ENCODE measurements around the gene RWDD1.

RWDD1 gene, protein sequence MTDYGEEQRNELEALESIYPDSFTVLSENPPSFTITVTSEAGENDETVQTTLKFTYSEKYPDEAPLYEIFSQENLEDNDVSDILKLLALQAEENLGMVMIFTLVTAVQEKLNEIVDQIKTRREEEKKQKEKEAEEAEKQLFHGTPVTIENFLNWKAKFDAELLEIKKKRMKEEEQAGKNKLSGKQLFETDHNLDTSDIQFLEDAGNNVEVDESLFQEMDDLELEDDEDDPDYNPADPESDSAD

DNA sequence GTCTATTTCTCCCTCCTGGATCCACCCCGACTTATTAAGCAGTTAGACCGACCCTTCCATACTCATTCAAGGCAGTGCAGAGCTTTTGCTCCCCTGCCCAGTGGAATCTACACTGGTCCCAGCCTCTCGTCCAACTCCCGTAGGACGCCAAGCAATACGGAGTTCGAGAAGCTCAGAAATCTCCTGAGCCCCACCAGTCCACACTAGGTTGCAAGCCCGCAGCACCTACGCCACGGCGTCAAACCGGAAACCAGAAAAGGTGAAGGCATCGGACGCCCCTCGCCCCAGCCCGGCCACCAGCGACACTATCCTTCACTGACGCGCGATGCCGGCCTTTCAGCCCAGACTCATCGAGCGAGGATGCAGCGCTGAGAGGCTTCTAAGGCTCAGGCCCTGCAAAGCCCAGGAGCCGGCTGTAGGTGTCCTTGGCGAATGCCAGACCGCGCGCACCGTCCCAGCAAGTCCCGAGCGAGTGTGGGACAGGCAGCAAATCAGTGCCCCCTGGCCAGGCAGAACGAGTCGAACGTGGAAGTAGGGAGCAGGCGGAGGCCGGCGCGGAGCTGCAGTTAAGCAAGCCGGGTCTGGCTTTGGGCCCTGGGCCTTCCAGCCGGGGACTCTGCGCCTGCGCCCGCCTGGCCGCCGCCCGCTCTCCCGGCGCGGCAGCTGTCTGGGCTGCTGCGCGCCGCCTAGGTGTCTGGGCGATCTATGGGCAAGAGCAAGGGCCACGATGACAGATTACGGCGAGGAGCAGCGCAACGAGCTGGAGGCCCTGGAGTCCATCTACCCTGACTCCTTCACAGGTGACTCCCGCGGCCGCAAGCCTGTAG is at the start of gene RWDD1:
Gene RWDD1, plus strand, starts transcription at position 649 of the 827 bp plus-strand sequence. Its CDS starts 79 bp downstream, at position 728.
- peak; percentile 99 for DNase-seq (ENCODE audit: low spot score)

DNA sequence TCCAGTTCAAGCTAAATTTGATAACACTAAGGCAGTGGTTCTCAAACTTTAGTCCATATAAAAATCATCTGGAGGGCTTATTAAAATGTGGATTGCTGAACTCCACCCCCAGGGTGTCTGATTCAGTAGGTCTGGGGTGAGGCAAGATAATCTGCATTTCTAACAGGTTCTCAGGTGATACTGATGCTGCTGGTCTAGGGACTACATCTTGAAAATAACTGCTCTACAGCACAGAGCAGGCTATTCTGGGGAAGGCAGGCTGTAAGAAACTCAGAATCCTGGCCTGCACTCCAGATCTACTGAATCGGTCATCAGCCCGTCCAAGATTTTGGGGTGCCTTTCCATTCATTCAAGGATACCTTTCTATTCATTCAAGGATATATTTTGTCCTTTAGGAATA is 48.4 kb upstream of the RWDD1 start:
- no peak for DNase-seq (ENCODE audit: low spot score)

DNA sequence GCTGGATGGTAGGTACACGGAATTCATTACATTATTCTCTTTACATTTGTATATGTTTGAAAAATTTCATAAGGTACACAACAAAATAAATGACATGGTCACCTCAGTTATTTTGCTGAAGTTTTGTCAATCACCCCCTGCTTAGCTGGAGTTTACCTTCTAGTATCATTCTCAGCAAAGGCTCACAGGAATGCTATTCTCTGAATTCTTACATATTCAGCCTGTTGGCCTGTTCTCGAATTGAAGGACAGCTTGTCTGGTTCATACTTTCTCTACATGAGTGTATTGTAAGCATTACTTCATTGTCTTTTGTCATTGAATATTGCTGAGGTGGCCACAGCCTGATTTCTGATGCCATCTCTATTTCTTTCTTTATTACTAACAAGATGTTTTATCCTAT is 47.1 kb upstream of the RWDD1 start:
- DNase-seq (ENCODE audit: low spot score), result no peak

DNA sequence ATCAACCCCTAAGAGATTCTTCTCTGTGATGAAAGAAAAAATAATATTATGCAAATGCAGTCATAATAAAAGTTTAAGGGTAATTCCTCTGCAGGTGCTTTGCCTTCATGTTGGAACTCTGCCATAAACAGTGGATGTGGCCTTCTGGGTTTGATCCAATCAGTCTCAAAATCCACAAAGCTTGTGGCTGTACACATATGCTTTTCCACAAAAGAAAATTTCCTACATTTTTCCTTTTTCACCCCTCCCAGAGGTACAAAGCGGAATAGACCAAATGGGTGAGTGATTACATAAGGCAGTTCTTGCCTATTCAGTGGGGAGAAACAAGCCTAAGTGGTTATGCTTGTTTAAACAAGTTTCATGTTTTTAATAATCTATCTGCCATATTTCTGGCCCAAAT is 43.2 kb upstream of the RWDD1 start:
- DNase-seq (ENCODE audit: low spot score), result no peak

- no peak for DNase-seq (ENCODE audit: low spot score)
Observed at GRCh38 chr6:116528780-116529179, 42.5 kb upstream of the RWDD1 start.

DNA sequence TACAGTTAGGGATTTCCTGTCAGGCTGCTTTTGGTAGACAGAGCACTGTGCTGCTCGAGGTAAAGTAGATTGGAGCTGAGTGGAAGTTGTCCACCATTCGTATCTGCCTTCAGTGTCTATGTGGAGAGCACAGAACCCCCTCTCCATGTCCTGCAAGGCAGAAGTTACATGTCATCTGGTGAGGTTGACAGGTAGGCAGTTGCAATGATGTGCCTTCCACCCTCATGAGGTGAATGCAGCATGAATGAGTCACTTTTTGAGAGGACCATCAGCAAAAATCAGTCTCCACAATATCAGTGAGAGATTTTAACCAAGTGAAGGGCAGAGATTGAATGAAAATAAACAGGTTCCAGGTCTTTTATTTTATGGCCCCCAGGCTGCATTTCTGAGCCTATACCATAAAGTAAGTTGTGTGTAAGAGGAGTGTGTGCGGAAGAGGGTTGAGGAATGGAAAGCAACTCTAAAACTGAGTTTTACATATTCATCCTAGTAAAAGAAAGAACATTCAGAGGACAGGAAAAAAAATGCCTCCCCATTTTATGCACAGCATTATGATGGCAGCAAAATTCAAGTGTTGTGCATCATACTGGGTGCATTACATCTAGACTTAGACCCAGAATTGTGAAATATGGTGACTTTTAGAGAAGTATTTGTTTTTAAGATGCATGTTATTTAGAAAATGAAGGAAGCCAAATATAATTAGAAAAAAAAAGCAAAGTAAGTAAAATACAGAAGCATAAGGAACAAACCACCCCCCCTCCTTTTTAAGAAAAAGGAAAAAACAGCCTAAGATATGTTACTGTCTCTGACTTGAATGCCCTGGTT is 41.6 kb upstream of the RWDD1 start:
- DNase-seq (ENCODE audit: low spot score), result no peak

GRCh38 chr6:116530436-116530835 is 40.9 kb upstream of the RWDD1 start:
- no peak for DNase-seq (ENCODE audit: low spot score)

DNA sequence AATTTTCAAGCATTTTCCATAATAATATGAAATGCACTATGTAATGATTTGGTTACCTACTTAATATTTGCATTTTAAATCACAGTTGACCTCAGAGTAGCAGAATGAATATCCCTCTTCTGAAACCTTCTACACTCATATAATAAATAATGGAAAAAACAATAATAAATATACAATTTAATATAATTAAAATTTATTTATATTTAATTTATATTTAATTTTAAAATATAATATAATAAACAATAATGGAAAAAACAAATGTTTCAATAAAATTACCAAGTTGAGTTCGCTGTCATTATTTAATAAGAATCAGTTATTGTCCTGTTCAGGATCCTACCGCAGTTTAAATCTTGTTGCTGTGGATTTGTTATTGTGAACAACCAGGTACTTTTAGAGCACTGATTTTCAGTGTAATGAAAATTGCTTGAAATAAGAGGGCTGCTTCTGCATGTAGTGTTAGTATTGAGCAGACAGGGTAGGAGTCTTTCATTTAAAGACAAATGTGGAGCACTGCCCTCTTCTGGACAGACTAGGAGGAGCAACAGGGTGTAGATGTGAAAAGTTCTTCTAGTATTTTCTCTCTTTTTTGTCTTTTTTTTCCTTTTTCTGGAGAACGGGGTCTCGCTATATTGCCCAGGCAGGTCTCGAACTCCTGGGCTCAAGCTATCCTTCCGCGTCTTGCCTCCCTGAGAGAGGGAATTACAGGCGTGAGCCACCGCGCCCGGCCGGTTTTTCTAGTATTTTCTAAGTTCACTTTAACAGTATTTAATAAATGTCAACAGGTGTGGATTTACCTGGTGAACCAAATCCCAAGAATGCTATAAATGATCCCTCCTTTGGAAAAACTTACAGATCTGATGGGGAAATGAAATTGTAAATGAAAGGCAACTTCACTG is 39.4 kb upstream of the RWDD1 start:
- DNase-seq (ENCODE audit: low spot score), result no peak

- DNase-seq (ENCODE audit: low spot score), result no peak
Observed at GRCh38 chr6:116533233-116533957, 37.9 kb upstream of the RWDD1 start.

DNA sequence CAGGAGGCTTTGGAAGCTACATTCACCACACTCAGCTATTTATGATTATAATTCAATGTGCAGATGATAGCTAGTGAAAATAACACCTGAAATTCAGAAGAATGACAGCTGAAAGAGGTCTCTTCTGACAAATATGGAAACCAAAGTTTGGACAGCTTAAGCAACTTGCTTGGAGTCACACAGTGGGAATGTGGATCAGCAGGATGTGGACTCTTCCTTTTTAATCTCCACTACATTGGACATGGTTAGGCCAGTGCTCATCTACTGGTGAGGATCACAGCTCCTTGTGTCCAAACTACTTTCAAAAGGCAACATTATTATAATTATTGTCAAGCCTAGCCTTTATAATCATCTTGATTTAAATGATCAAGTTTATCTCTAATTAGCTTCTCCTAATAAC is 36.2 kb upstream of the RWDD1 start:
- no peak for DNase-seq (ENCODE audit: low spot score)

DNA sequence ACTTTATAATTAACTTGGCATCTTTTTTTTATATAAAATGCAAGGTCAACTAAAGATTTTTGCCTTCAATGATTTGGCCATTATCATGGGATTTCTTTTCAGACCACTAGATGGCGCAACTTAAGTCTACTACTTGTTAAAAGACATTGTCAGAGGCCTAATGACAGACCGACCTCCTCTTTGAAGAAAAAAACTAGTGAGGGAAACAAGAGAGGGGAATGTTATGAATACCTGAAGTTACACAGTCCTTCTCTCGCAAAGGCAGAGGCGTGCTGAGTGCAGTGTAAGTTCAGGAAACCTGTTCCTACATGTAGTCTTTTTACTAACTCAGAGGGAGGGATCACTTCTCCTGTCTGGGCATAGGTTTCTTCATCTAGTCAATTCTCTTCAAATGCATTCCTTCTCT is 35.1 kb upstream of the RWDD1 start:
- DNase-seq (ENCODE audit: low spot score), result no peak

- no peak for DNase-seq (ENCODE audit: low spot score)
Observed at GRCh38 chr6:116542426-116542825, 28.9 kb upstream of the RWDD1 start.

- no peak for DNase-seq (ENCODE audit: low spot score)
Observed at GRCh38 chr6:116543149-116543548, 28.2 kb upstream of the RWDD1 start.

DNA sequence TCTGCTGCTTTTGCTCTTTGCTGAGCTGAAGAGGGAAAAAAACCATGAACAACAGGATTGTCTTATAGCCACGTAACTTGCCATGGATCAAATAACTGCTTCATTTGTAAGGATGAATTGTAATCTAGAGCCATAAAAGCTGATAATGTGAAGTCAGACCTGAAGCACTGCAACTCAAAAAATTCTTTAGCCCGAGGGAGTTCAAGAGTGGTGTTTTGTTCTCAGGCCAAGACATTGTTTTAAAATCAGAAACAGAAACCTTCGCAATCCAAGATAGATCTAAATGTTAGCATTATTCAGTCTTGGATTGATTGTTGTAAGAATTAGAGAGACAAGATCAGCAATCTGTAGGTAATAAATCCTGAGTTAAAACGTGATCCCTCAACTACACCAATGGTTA is 25.7 kb upstream of the RWDD1 start, which contains the start of gene TRAPPC3L:
Gene TRAPPC3L, minus strand, starts transcription at position 34 of the 400 bp plus-strand sequence. CDS start 170 bp downstream, outside the sequence.
- no peak for DNase-seq (ENCODE audit: low spot score)

DNA sequence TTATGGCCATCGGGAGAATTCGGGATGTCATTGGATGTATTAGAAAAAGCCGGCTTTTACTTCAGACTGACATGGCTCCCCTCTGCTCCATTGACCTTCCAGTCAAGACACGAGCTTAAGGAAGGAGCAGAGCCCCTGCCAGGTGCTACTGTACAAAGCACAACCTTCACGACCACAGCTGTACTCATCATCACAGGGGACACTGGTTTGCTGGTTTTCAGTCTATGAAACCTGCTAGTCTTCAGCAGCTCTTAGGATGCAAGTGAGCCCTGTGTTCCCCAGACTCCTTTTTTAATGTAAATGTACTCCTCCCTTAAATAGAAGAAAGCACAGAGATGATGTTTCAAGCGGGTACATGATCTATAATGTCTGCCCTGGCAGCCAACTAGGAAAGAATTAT is 23.9 kb upstream of the RWDD1 start:
- DNase-seq (ENCODE audit: low spot score), result no peak

DNA sequence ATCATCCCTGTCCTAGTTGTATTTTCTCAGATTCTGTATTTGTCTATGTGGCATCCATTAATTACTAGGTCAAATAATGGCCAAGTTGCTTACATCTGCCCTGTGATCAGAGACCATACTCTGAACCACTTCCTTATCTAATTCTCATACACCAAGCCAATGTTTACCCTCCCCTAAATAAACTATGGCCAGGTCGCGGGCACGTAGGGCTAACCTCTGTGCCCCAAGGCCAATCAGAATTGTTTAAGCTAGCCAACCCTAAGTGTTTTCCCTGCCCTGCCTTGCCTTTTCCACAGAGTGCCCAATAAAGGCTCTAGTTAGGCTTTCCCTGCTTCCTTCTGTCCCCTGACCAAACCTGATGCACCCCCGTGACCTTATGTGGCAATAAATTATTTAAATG is 20.5 kb upstream of the RWDD1 start:
- no peak for DNase-seq (ENCODE audit: low spot score)

GRCh38 chr6:116553451-116553850 is 17.9 kb upstream of the RWDD1 start, which contains the start of gene CALHM4:
CALHM4 (plus strand) TSS chr6:116553751; CDS start chr6:116553794, 43 bp downstream.
- DNase-seq (ENCODE audit: low spot score), result no peak

DNA sequence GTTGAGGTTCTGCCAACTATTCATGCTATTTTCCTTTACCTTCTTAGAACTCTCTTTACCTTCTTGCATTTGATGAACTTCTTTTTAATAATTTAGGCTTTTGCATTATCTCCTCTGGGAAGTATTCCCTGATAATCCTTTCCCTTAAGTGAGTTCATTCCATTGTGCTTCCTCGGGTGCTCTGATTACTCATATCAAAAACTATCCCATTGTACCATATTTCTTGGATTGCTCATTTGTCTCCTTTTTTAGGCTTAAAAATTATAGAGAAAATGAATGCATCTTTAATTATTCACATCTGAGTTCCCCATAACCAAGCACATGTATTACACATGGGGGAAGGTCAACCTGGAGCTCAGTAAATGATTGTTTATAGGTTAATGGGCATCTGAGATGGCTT is 15.2 kb upstream of the RWDD1 start:
- no peak for DNase-seq (ENCODE audit: low spot score)

DNA sequence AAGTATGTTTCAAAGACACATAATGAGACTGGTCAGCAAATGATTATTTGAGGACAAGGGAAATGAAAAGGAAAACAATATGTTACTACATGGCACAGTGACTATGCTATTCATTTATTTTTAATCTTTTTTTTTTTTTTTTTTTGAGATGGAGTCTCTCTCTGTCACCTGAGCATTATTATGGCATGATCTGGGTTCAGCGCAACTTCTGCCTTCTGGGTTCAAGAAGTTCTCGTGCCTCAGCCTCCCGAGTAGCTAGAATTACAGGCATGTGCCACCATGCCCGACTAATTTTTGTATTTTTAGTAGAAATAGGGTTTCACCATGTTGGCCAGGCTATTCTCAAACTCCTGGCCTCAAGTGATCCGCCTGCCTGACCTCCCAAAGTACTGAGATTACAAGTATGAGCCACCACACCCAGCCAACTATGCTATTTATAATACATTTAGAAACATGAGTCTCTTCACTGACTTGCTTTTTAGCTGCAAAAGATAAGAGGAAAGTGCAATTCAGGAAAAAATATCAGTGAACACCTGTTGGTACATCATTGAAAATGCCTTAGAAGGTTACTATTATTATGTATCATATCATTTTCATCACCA is 14.4 kb upstream of the RWDD1 start:
- no peak for DNase-seq (ENCODE audit: low spot score)

- DNase-seq (ENCODE audit: low spot score), result no peak
Observed at GRCh38 chr6:116557893-116558292, 13.4 kb upstream of the RWDD1 start.

Measured in left forelimb (tissue), 1 donor.